ENCODE data around the gene RPS25. TPM values are rescaled to one million over a fixed set of nuclear protein-coding genes. Genes with fewer than 3 reads are reported as not detected.
A peak's percentile ranks its signal among the peaks of the same experiment; 100 is the strongest.

The RPS25 gene
- total and polyA plus RNA-seq, 9 of the 15 experiments (the other 6 are each of a cell fraction or from before 2014, with no cell fraction given) = 1,553 to 5,486 (median 2,471) TPM

- TF ChIP-seq ZNF395 (CRISPR knock-in tag; IDR thresholded peaks at IDR 0.05) (0 out of 2 replicates have a peak, but pooled peaks have one; percentile 10), ZNF780A (CRISPR knock-in tag; IDR thresholded peaks at IDR 0.05) (no peak), YBX1 (IDR thresholded peaks at IDR 0.05) (no peak), LCOR (CRISPR knock-in tag; IDR thresholded peaks at IDR 0.05) (peak; percentile 29; the same call in 1 of the 2 replicates), ZNF444 (CRISPR knock-in tag; IDR thresholded peaks at IDR 0.05) (no peak), CTBP1 (IDR thresholded peaks at IDR 0.05; ENCODE audit: borderline replicate concordance) (peak; percentile 43), NFATC3 (IDR thresholded peaks at IDR 0.05) (no peak), DPF2 (IDR thresholded peaks at IDR 0.05) (no peak), GABPB1 (CRISPR knock-in tag; IDR thresholded peaks at IDR 0.05) (peak; percentile 86), MITF (IDR thresholded peaks at IDR 0.05) (0 out of 2 replicates have a peak, but pooled peaks have one; percentile 71), SP1 (CRISPR knock-in tag; IDR thresholded peaks at IDR 0.05) (peak; percentile 71), ZNF263 (CRISPR knock-in tag; IDR thresholded peaks at IDR 0.05; ENCODE audit: borderline replicate concordance) (peak; percentile 24; the same call in 1 of the 2 replicates), ZBTB12 (CRISPR knock-in tag; IDR thresholded peaks at IDR 0.05) (no peak), ZNF584 (CRISPR knock-in tag; IDR thresholded peaks at IDR 0.05; ENCODE audit: low read depth) (no peak), ESRRA (IDR thresholded peaks at IDR 0.05; ENCODE audit: borderline replicate concordance, low read depth) (peak; percentile 7; the same call in 1 of the 2 replicates), HMGN3 (IDR thresholded peaks at IDR 0.05; ENCODE audit: borderline replicate concordance, extremely low read depth, insufficient read length, low read depth, low read length) (peak; percentile 88), KDM4B (IDR thresholded peaks at IDR 0.05; ENCODE audit: borderline replicate concordance in 2 of 2, low read depth in 1 of 2) (peak in 1 of 2 experiments; percentile 60; a peak in 1 of 4 replicates)
- TF ChIP-seq, protein P1, sequence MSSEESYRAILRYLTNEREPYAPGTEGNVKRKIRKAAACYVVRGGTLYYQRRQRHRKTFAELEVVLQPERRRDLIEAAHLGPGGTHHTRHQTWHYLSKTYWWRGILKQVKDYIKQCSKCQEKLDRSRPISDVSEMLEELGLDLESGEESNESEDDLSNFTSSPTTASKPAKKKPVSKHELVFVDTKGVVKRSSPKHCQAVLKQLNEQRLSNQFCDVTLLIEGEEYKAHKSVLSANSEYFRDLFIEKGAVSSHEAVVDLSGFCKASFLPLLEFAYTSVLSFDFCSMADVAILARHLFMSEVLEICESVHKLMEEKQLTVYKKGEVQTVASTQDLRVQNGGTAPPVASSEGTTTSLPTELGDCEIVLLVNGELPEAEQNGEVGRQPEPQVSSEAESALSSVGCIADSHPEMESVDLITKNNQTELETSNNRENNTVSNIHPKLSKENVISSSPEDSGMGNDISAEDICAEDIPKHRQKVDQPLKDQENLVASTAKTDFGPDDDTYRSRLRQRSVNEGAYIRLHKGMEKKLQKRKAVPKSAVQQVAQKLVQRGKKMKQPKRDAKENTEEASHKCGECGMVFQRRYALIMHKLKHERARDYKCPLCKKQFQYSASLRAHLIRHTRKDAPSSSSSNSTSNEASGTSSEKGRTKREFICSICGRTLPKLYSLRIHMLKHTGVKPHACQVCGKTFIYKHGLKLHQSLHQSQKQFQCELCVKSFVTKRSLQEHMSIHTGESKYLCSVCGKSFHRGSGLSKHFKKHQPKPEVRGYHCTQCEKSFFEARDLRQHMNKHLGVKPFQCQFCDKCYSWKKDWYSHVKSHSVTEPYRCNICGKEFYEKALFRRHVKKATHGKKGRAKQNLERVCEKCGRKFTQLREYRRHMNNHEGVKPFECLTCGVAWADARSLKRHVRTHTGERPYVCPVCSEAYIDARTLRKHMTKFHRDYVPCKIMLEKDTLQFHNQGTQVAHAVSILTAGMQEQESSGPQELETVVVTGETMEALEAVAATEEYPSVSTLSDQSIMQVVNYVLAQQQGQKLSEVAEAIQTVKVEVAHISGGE (CRISPR knock-in tag; IDR thresholded peaks at IDR 0.05) = peak in 1 of 3 experiments; percentile 76; a peak in 2 of 6 replicates
These were observed 49.5 kb upstream of the RPS25 start, which contains the start of gene VPS11 (continued) for GRCh38 chr11:119067371-119068222.

Data from K562 (cell line).